Neural cell (in vitro differentiated cells): Measurements from ENCODE around the gene AGAP4. TPM values are rescaled to one million over a fixed set of nuclear protein-coding genes. Genes with fewer than 3 reads are reported as not detected.
"Not testable (repeated sequence)": the region's sequence is repeated elsewhere in the genome, so short reads cannot be mapped to it uniquely, and the experiment has no call there.

Experiments
- H2AFZ ChIP-seq: fragments of 200-600, 300-800 bp; sonication (generic), shearing (Covaris generic); 2 replicates; pipeline ENCODE4 v1.6.0; 2014; ENCODE audit warnings: low read depth, mild to moderate bottlenecking, antibody characterized with exemption, low read length, moderate library complexity
- H3F3A ChIP-seq: fragments of 200-600 bp; shearing (Covaris generic); 2 replicates; pipeline ENCODE4 v1.6.1; 2016; ENCODE audit warnings: mild to moderate bottlenecking, moderate library complexity, mixed read lengths, antibody characterized with exemption, low read length; ENCODE audit not compliant: insufficient read depth, poor library complexity, severe bottlenecking
- H3K27ac ChIP-seq: fragments of 200-600, 300-800 bp; sonication (generic), shearing (Covaris generic); 2 replicates; pipeline ENCODE4 v1.5.1; 2014; ENCODE audit warnings: mild to moderate bottlenecking, low read length, moderate library complexity
- H3K27me3 ChIP-seq: fragments of 300-800, 200-600 bp; sonication (generic), shearing (Covaris generic); 2 replicates; pipeline ENCODE4 v1.6.0; 2014; ENCODE audit warnings: mild to moderate bottlenecking, low read depth, low read length, moderate library complexity; ENCODE audit not compliant: insufficient read depth
- H3K36me3 ChIP-seq: fragments of 300-800, 200-600 bp; sonication (generic), shearing (Covaris generic); 2 replicates; pipeline ENCODE4 v1.5.1; 2014; ENCODE audit warnings: mild to moderate bottlenecking, antibody characterized with exemption, low read length, moderate library complexity; ENCODE audit not compliant: insufficient read depth
- H3K4me2 ChIP-seq: fragments of 300-800, 200-600 bp; sonication (generic), shearing (Covaris generic); 2 replicates; pipeline ENCODE4 v1.6.0; 2014; ENCODE audit warnings: mild to moderate bottlenecking, low read length
- H3K4me3 ChIP-seq: fragments of 300-800, 200-600 bp; sonication (generic), shearing (Covaris generic); 2 replicates; pipeline ENCODE4 v1.5.1; 2014; ENCODE audit warnings: mild to moderate bottlenecking, low read length, moderate library complexity
- H3K79me2 ChIP-seq: fragments of 200-600 bp; shearing (Covaris generic); replicated peaks from 2 replicates; pipeline ENCODE4 v1.6.0; 2014; ENCODE audit warnings: mild to moderate bottlenecking, low read length, moderate library complexity; ENCODE audit not compliant: insufficient read depth
- H3K9ac ChIP-seq: fragments of 300-800, 200-600 bp; sonication (generic), shearing (Covaris generic); 2 replicates; pipeline ENCODE4 v1.6.1; 2016; ENCODE audit warnings: mild to moderate bottlenecking, low read length, mixed read lengths
- H3K9me2 ChIP-seq: fragments of 200-600 bp; shearing (Covaris generic); 2 replicates; pipeline ENCODE4 v1.6.1; 2016; ENCODE audit warnings: mild to moderate bottlenecking, low read length, mixed read lengths; ENCODE audit not compliant: insufficient read depth
- H3K9me3 ChIP-seq: fragments of 200-600, 300-800 bp; sonication (generic), shearing (Covaris generic); 2 replicates; pipeline ENCODE4 v1.6.1; 2016; ENCODE audit warnings: mild to moderate bottlenecking, mixed run types, low read length, moderate library complexity, mixed read lengths
- H4K20me1 ChIP-seq: fragments of 200-600 bp; shearing (Covaris generic); 2 replicates; pipeline ENCODE4 v1.6.1; 2016; ENCODE audit warnings: mild to moderate bottlenecking, mixed run types; ENCODE audit not compliant: insufficient read depth
- polyA plus RNA-seq: library from polyadenylated mRNA; depleted of rRNA; stranded (reverse); fragments of >200 nt; gene quantifications from 2 replicates; pipeline ENCODE4 v1.2.3, GENCODE V29; 2014

AGAP4 gene
- polyA plus RNA-seq, 1 donor from 2014 or later, result 37.8 TPM

GRCh38 chr10:45803060-45804010, 44.0 kb downstream of the AGAP4 start:
- not testable (repeated sequence) for H3K9me3 ChIP-seq, H3K36me3 ChIP-seq, H3K9ac ChIP-seq

GRCh38 chr10:45794761-45795160, 52.5 kb downstream of the AGAP4 start:
- not testable (repeated sequence) for H3K36me3 ChIP-seq, H3K27me3 ChIP-seq, H3K4me2 ChIP-seq, H4K20me1 ChIP-seq, H3K4me3 ChIP-seq, H3F3A ChIP-seq, H2AFZ ChIP-seq, H3K27ac ChIP-seq, H3K9me3 ChIP-seq, H3K79me2 ChIP-seq, H3K9ac ChIP-seq, H3K9me2 ChIP-seq

More at GRCh38 chr10:45803060-45804010, 44.0 kb downstream of the AGAP4 start:
- not testable (repeated sequence) for H3K27me3 ChIP-seq, H3K9me2 ChIP-seq, H3K4me3 ChIP-seq, H2AFZ ChIP-seq, H3K27ac ChIP-seq, H3K79me2 ChIP-seq, H4K20me1 ChIP-seq, H3K4me2 ChIP-seq, H3F3A ChIP-seq

GRCh38 chr10:45790694-45791426, 56.4 kb downstream of the AGAP4 start:
- H3K9me3 ChIP-seq, H3K79me2 ChIP-seq, H3K27me3 ChIP-seq, H3K9me2 ChIP-seq, H3K4me3 ChIP-seq, H4K20me1 ChIP-seq, H3K27ac ChIP-seq, H2AFZ ChIP-seq, H3F3A ChIP-seq, H3K36me3 ChIP-seq, H3K9ac ChIP-seq, H3K4me2 ChIP-seq: not testable (repeated sequence)

- H3K79me2 ChIP-seq, H3K4me3 ChIP-seq, H3K9ac ChIP-seq, H3F3A ChIP-seq, H3K4me2 ChIP-seq, H3K36me3 ChIP-seq, H3K27ac ChIP-seq, H3K27me3 ChIP-seq, H2AFZ ChIP-seq, H3K9me3 ChIP-seq, H4K20me1 ChIP-seq, H3K9me2 ChIP-seq: not testable (repeated sequence)
Observed at GRCh38 chr10:45789991-45790390, 57.3 kb downstream of the AGAP4 start.

- H4K20me1 ChIP-seq, result not testable (repeated sequence)
Observed at GRCh38 chr10:45787212-45787741, 60.0 kb downstream of the AGAP4 start.

GRCh38 chr10:45786217-45786616, 61.1 kb downstream of the AGAP4 start:
- not testable (repeated sequence) for H3F3A ChIP-seq, H2AFZ ChIP-seq, H3K79me2 ChIP-seq

More at GRCh38 chr10:45787212-45787741, 60.0 kb downstream of the AGAP4 start:
- not testable (repeated sequence) for H3K27me3 ChIP-seq, H3K9me2 ChIP-seq, H3K27ac ChIP-seq, H2AFZ ChIP-seq, H3K4me2 ChIP-seq, H3K9me3 ChIP-seq, H3F3A ChIP-seq, H3K79me2 ChIP-seq, H3K36me3 ChIP-seq, H3K4me3 ChIP-seq, H3K9ac ChIP-seq

More at GRCh38 chr10:45786217-45786616, 61.1 kb downstream of the AGAP4 start:
- H3K4me3 ChIP-seq, H3K9ac ChIP-seq, H3K36me3 ChIP-seq, H3K27ac ChIP-seq, H3K27me3 ChIP-seq, H3K9me2 ChIP-seq, H3K9me3 ChIP-seq, H4K20me1 ChIP-seq, H3K4me2 ChIP-seq: not testable (repeated sequence)
